Neural cell (in vitro differentiated cells): ENCODE results near the gene SMIM10L2A. TPM values are rescaled to one million over a fixed set of nuclear protein-coding genes. Genes with fewer than 3 reads are reported as not detected.
"Not testable (repeated sequence)": the region's sequence is repeated elsewhere in the genome, so short reads cannot be mapped to it uniquely, and the experiment has no call there.

Source experiments
- H2AFZ ChIP-seq: fragments of 200-600, 300-800 bp; sonication (generic), shearing (Covaris generic); 2 replicates; pipeline ENCODE4 v1.6.0; 2014; ENCODE audit warnings: low read depth, mild to moderate bottlenecking, antibody characterized with exemption, low read length, moderate library complexity
- H3F3A ChIP-seq: fragments of 200-600 bp; shearing (Covaris generic); 2 replicates; pipeline ENCODE4 v1.6.1; 2016; ENCODE audit warnings: mild to moderate bottlenecking, moderate library complexity, mixed read lengths, antibody characterized with exemption, low read length; ENCODE audit not compliant: insufficient read depth, poor library complexity, severe bottlenecking
- H3K27ac ChIP-seq: fragments of 200-600, 300-800 bp; sonication (generic), shearing (Covaris generic); 2 replicates; pipeline ENCODE4 v1.5.1; 2014; ENCODE audit warnings: mild to moderate bottlenecking, low read length, moderate library complexity
- H3K27me3 ChIP-seq: fragments of 300-800, 200-600 bp; sonication (generic), shearing (Covaris generic); 2 replicates; pipeline ENCODE4 v1.6.0; 2014; ENCODE audit warnings: mild to moderate bottlenecking, low read depth, low read length, moderate library complexity; ENCODE audit not compliant: insufficient read depth
- H3K36me3 ChIP-seq: fragments of 300-800, 200-600 bp; sonication (generic), shearing (Covaris generic); 2 replicates; pipeline ENCODE4 v1.5.1; 2014; ENCODE audit warnings: mild to moderate bottlenecking, antibody characterized with exemption, low read length, moderate library complexity; ENCODE audit not compliant: insufficient read depth
- H3K4me2 ChIP-seq: fragments of 300-800, 200-600 bp; sonication (generic), shearing (Covaris generic); 2 replicates; pipeline ENCODE4 v1.6.0; 2014; ENCODE audit warnings: mild to moderate bottlenecking, low read length
- H3K4me3 ChIP-seq: fragments of 300-800, 200-600 bp; sonication (generic), shearing (Covaris generic); 2 replicates; pipeline ENCODE4 v1.5.1; 2014; ENCODE audit warnings: mild to moderate bottlenecking, low read length, moderate library complexity
- H3K79me2 ChIP-seq: fragments of 200-600 bp; shearing (Covaris generic); replicated peaks from 2 replicates; pipeline ENCODE4 v1.6.0; 2014; ENCODE audit warnings: mild to moderate bottlenecking, low read length, moderate library complexity; ENCODE audit not compliant: insufficient read depth
- H3K9ac ChIP-seq: fragments of 300-800, 200-600 bp; sonication (generic), shearing (Covaris generic); 2 replicates; pipeline ENCODE4 v1.6.1; 2016; ENCODE audit warnings: mild to moderate bottlenecking, low read length, mixed read lengths
- H3K9me2 ChIP-seq: fragments of 200-600 bp; shearing (Covaris generic); 2 replicates; pipeline ENCODE4 v1.6.1; 2016; ENCODE audit warnings: mild to moderate bottlenecking, low read length, mixed read lengths; ENCODE audit not compliant: insufficient read depth
- H3K9me3 ChIP-seq: fragments of 200-600, 300-800 bp; sonication (generic), shearing (Covaris generic); 2 replicates; pipeline ENCODE4 v1.6.1; 2016; ENCODE audit warnings: mild to moderate bottlenecking, mixed run types, low read length, moderate library complexity, mixed read lengths
- H4K20me1 ChIP-seq: fragments of 200-600 bp; shearing (Covaris generic); 2 replicates; pipeline ENCODE4 v1.6.1; 2016; ENCODE audit warnings: mild to moderate bottlenecking, mixed run types; ENCODE audit not compliant: insufficient read depth
- EP300 ChIP-seq: fragments of 450-650 bp; conservative IDR thresholded peaks from 2 replicates; pipeline ENCODE4 v1.6.1; 2014; ENCODE audit warnings: antibody characterized with exemption, mild to moderate bottlenecking, moderate library complexity; ENCODE audit not compliant: poor library complexity, severe bottlenecking
- EZH2 ChIP-seq: fragments of 200-600, 300-800 bp; shearing (Covaris generic), sonication (generic); IDR thresholded peaks from 2 replicates; pipeline ENCODE4 v1.6.1; 2014; ENCODE audit warnings: antibody characterized with exemption, low read length, borderline replicate concordance, mild to moderate bottlenecking; ENCODE audit not compliant: insufficient read depth, poor library complexity, severe bottlenecking
- MXI1 ChIP-seq: fragments of 450-650 bp; conservative IDR thresholded peaks from 2 replicates; pipeline ENCODE4 v1.6.1; 2014; ENCODE audit warnings: antibody characterized with exemption, mild to moderate bottlenecking; ENCODE audit not compliant: poor library complexity, severe bottlenecking
- POLR2AphosphoS5 ChIP-seq: IDR thresholded peaks from 2 replicates; pipeline ENCODE4 v1.6.1; 2012
- RAD21 ChIP-seq: fragments of 450-650 bp; conservative IDR thresholded peaks from 2 replicates; pipeline ENCODE4 v1.6.1; 2014; ENCODE audit warnings: antibody characterized with exemption, mild to moderate bottlenecking, moderate library complexity
- SMC3 ChIP-seq: fragments of 450-650 bp; conservative IDR thresholded peaks from 2 replicates; pipeline ENCODE4 v1.6.1; 2014; ENCODE audit warnings: antibody characterized with exemption, mild to moderate bottlenecking, moderate library complexity; ENCODE audit not compliant: poor library complexity
- TAF1 ChIP-seq: IDR thresholded peaks from 2 replicates; pipeline ENCODE4 v1.6.1; 2012; ENCODE audit warnings: low read depth
- polyA plus RNA-seq: library from polyadenylated mRNA; depleted of rRNA; stranded (reverse); fragments of >200 nt; gene quantifications from 2 replicates; pipeline ENCODE4 v1.2.3, GENCODE V29; 2014
- TF ChIP-seq, protein P1 (sequence below): IDR thresholded peaks from 2 replicates; pipeline ENCODE4 v1.6.1; 2012; ENCODE audit warnings: borderline replicate concordance
- TF ChIP-seq, protein P2 (sequence below): fragments of 450-650 bp; IDR thresholded peaks from 2 replicates; pipeline ENCODE4 v1.5.1; 2014; ENCODE audit warnings: antibody characterized with exemption, mild to moderate bottlenecking, moderate library complexity; ENCODE audit not compliant: poor library complexity, severe bottlenecking

Gene SMIM10L2A
- polyA plus RNA-seq, 1 donor from 2014 or later, result 5.4 TPM

GRCh38 chrX:135421537-135421931 lies 210 bp upstream of the SMIM10L2A start:
- Histone ChIP-seq H3K4me2 (no peak overlapping the region), H2AFZ (no peak overlapping the region), H3K27ac (no peak overlapping the region), H3K27me3 (no peaks in the 10 kb centered on the region), H4K20me1 (no peaks in the 10 kb centered on the region), H3K4me3 (peak overlapping the region; percentile 65), H3K79me2 (no peaks in the 10 kb centered on the region), H3K36me3 (no peaks in the 10 kb centered on the region), H3K9ac (peak overlapping the region; percentile 54), H3K9me3 (no peaks in the 10 kb centered on the region), H3F3A (no peaks in the 10 kb centered on the region), H3K9me2 (no peaks in the 10 kb centered on the region)
- TF ChIP-seq EP300, result no peak
- no peak for TF ChIP-seq RAD21
- TF ChIP-seq, protein P1, sequence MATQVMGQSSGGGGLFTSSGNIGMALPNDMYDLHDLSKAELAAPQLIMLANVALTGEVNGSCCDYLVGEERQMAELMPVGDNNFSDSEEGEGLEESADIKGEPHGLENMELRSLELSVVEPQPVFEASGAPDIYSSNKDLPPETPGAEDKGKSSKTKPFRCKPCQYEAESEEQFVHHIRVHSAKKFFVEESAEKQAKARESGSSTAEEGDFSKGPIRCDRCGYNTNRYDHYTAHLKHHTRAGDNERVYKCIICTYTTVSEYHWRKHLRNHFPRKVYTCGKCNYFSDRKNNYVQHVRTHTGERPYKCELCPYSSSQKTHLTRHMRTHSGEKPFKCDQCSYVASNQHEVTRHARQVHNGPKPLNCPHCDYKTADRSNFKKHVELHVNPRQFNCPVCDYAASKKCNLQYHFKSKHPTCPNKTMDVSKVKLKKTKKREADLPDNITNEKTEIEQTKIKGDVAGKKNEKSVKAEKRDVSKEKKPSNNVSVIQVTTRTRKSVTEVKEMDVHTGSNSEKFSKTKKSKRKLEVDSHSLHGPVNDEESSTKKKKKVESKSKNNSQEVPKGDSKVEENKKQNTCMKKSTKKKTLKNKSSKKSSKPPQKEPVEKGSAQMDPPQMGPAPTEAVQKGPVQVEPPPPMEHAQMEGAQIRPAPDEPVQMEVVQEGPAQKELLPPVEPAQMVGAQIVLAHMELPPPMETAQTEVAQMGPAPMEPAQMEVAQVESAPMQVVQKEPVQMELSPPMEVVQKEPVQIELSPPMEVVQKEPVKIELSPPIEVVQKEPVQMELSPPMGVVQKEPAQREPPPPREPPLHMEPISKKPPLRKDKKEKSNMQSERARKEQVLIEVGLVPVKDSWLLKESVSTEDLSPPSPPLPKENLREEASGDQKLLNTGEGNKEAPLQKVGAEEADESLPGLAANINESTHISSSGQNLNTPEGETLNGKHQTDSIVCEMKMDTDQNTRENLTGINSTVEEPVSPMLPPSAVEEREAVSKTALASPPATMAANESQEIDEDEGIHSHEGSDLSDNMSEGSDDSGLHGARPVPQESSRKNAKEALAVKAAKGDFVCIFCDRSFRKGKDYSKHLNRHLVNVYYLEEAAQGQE, result no peak
- TF ChIP-seq MXI1, result no peak

- peak overlapping the region; percentile 54 for H3K9ac ChIP-seq
- H3F3A ChIP-seq, H4K20me1 ChIP-seq, H3K36me3 ChIP-seq, H3K9me3 ChIP-seq, H3K27me3 ChIP-seq, H2AFZ ChIP-seq, H3K27ac ChIP-seq, H3K9me2 ChIP-seq, H3K4me2 ChIP-seq, H3K79me2 ChIP-seq: not testable (repeated sequence)
- H3K4me3 ChIP-seq, result peak overlapping the region; percentile 65
These were observed 1.0 kb downstream of the SMIM10L2A start for GRCh38 chrX:135422810-135423168.

GRCh38 chrX:135423173-135423864 lies 1.6 kb downstream of the SMIM10L2A start:
- not testable (repeated sequence) for H3F3A ChIP-seq, H3K9me2 ChIP-seq, H3K27ac ChIP-seq, H3K4me2 ChIP-seq, H3K27me3 ChIP-seq, H3K9ac ChIP-seq, H3K36me3 ChIP-seq, H4K20me1 ChIP-seq, H3K9me3 ChIP-seq, H3K79me2 ChIP-seq, H2AFZ ChIP-seq
- peak overlapping the region; percentile 65 for H3K4me3 ChIP-seq

DNA sequence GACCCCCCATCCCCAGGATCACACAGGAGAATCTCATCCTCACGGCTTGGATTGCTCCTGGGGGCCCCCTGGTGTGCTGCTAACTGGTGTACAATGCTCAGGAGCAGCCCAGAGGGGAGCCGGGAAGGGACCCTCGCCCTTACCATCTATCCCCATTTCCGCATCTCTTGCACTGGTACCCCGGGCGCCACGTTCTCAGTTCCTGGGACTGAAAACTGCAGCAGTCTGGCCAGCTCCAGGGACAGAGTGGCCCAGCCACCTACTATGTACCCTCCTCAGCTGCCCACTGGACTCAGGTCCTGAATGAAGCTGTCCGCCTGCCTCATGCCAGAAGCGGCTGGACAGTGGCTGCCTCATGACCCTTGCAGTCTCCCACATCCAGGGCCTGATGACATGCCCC lies 2.7 kb downstream of the SMIM10L2A start:
- Histone ChIP-seq H3K27ac (no peak overlapping the region), H3K27me3 (no peaks in the 10 kb centered on the region), H3K36me3 (no peaks in the 10 kb centered on the region), H3K9ac (no peak overlapping the region), H3K9me3 (no peaks in the 10 kb centered on the region), H3K79me2 (no peaks in the 10 kb centered on the region), H4K20me1 (no peaks in the 10 kb centered on the region), H3K4me2 (no peak overlapping the region), H3F3A (no peaks in the 10 kb centered on the region), H3K4me3 (no peak overlapping the region), H3K9me2 (no peaks in the 10 kb centered on the region), H2AFZ (no peak overlapping the region)
- no peak for TF ChIP-seq MXI1
- TF ChIP-seq TAF1, result no peak
- TF ChIP-seq EP300, result no peak
- TF ChIP-seq POLR2AphosphoS5, result no peak
- TF ChIP-seq, protein P1, result no peak
- TF ChIP-seq, protein P2, sequence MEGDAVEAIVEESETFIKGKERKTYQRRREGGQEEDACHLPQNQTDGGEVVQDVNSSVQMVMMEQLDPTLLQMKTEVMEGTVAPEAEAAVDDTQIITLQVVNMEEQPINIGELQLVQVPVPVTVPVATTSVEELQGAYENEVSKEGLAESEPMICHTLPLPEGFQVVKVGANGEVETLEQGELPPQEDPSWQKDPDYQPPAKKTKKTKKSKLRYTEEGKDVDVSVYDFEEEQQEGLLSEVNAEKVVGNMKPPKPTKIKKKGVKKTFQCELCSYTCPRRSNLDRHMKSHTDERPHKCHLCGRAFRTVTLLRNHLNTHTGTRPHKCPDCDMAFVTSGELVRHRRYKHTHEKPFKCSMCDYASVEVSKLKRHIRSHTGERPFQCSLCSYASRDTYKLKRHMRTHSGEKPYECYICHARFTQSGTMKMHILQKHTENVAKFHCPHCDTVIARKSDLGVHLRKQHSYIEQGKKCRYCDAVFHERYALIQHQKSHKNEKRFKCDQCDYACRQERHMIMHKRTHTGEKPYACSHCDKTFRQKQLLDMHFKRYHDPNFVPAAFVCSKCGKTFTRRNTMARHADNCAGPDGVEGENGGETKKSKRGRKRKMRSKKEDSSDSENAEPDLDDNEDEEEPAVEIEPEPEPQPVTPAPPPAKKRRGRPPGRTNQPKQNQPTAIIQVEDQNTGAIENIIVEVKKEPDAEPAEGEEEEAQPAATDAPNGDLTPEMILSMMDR, result no peak
- no peak for TF ChIP-seq SMC3
- TF ChIP-seq RAD21, result no peak
- TF ChIP-seq EZH2, result no peak
